ENCODE data around the gene SULT4A1.

Gene SULT4A1

DNA sequence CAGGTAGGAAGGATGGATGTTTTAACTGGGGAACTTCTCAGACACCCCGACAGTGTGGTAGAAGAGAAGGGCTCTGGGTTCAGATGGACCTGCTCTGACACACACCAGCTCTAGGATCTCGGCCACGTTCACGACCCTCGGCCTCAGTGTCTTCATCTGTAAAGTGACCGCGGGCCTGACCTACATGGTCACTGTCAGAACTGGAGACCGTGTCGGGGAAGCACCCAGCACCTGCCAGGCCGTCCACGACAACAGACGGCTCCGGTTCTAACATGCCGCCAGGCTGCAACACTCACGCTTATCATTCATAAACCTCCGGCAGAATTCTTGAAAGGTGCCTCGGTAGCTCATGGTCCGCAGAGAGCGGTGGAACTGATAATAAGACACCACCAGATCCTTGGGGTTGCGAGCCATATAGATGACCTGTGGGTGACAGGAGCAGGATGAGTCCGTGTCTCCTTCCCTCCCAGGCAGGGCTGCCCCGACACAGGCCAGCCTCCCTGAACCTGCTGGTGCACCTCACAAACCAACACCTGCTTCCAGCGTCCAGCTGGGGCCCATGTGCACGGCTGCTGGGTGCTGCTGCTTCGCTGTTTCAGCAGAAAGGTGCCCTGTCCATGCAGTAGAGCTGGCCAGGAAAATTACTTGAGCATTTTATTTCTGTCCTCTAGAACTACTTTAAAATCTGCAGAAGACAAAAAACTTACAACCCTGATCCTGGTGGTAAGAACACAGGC, 23.6 kb downstream of the SULT4A1 start:
- H3K4me1 ChIP-seq (ENCODE audit: insufficient read depth, poor library complexity, severe bottlenecking): no peaks in the 10 kb centered on the region
- H3K9me3 ChIP-seq (ENCODE audit: severe bottlenecking): no peaks in the 10 kb centered on the region
- no peaks in the 10 kb centered on the region for H3K36me3 ChIP-seq (ENCODE audit: low read depth)
- no peak overlapping the region for H3K4me3 ChIP-seq (ENCODE audit: severe bottlenecking)
- H3K27me3 ChIP-seq (ENCODE audit: insufficient read depth, poor library complexity, severe bottlenecking): no peaks in the 10 kb centered on the region
- H3K27ac ChIP-seq (ENCODE audit: poor library complexity, severe bottlenecking): no peak overlapping the region
- ATAC-seq (ENCODE audit: low read depth) (no peak), DNase-seq (ENCODE audit: low spot score) (no peak)
- TF ChIP-seq, protein P1, sequence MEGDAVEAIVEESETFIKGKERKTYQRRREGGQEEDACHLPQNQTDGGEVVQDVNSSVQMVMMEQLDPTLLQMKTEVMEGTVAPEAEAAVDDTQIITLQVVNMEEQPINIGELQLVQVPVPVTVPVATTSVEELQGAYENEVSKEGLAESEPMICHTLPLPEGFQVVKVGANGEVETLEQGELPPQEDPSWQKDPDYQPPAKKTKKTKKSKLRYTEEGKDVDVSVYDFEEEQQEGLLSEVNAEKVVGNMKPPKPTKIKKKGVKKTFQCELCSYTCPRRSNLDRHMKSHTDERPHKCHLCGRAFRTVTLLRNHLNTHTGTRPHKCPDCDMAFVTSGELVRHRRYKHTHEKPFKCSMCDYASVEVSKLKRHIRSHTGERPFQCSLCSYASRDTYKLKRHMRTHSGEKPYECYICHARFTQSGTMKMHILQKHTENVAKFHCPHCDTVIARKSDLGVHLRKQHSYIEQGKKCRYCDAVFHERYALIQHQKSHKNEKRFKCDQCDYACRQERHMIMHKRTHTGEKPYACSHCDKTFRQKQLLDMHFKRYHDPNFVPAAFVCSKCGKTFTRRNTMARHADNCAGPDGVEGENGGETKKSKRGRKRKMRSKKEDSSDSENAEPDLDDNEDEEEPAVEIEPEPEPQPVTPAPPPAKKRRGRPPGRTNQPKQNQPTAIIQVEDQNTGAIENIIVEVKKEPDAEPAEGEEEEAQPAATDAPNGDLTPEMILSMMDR (IDR thresholded peaks at IDR 0.05; ENCODE audit: poor library complexity, severe bottlenecking): no peak

DNA sequence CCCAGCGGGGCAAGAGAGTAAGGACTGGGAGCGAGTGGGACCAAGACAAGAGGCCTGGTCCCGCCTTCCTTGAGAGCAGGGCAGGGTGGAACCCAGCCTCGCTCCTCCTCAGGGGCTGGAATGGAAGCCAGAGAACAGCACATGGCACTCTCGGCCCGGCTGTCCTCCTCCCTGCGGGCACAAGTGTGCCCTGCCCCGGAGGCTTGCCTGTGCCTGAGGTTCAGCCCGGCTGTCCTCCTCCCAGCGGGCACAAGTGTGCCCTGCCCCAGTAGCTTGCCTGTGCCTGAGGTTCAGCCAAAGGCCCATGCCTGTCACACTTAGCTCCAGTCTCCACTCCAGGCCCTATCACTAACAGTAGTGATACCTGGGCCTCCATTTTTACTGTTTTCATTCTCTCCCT, 24.2 kb downstream of the SULT4A1 start:
- Histone ChIP-seq H3K9me3 (ENCODE audit: severe bottlenecking) (no peaks in the 10 kb centered on the region), H3K4me3 (ENCODE audit: severe bottlenecking) (no peak overlapping the region), H3K27me3 (ENCODE audit: insufficient read depth, poor library complexity, severe bottlenecking) (no peaks in the 10 kb centered on the region), H3K27ac (ENCODE audit: poor library complexity, severe bottlenecking) (no peak overlapping the region), H3K36me3 (ENCODE audit: low read depth) (no peaks in the 10 kb centered on the region), H3K4me1 (ENCODE audit: insufficient read depth, poor library complexity, severe bottlenecking) (no peaks in the 10 kb centered on the region)
- TF ChIP-seq, protein P1 (IDR thresholded peaks at IDR 0.05; ENCODE audit: poor library complexity, severe bottlenecking): no peak
- ATAC-seq (ENCODE audit: low read depth) (no peak), DNase-seq (ENCODE audit: low spot score) (no peak)

DNA sequence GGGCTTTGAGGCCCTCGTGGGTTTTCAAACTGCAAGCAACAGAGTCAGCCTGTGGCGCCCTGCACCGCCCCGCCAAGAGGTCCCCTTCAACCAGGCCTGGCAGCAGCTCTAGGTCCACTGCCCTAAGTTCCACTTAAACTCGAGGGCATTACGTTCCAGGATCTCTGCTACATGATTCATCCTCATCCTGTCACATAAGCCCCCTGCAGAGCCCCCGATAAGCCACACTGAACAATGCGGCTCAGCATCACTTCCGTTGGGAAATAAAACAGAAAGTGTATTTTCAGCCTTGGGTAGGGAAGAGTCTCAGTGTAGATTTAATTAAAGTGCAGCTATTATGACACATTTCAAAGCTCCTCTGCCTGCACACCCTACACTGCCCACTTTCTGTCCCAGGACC, 24.6 kb downstream of the SULT4A1 start:
- TF ChIP-seq, protein P1 (IDR thresholded peaks at IDR 0.05; ENCODE audit: poor library complexity, severe bottlenecking): no peak
- DNase-seq (ENCODE audit: low spot score) (no peak), ATAC-seq (ENCODE audit: low read depth) (no peak)
- no peaks in the 10 kb centered on the region for H3K36me3 ChIP-seq (ENCODE audit: low read depth)
- no peak overlapping the region for H3K27ac ChIP-seq (ENCODE audit: poor library complexity, severe bottlenecking)
- no peaks in the 10 kb centered on the region for H3K27me3 ChIP-seq (ENCODE audit: insufficient read depth, poor library complexity, severe bottlenecking)
- no peaks in the 10 kb centered on the region for H3K4me1 ChIP-seq (ENCODE audit: insufficient read depth, poor library complexity, severe bottlenecking)
- H3K9me3 ChIP-seq (ENCODE audit: severe bottlenecking): no peaks in the 10 kb centered on the region
- no peak overlapping the region for H3K4me3 ChIP-seq (ENCODE audit: severe bottlenecking)

DNA sequence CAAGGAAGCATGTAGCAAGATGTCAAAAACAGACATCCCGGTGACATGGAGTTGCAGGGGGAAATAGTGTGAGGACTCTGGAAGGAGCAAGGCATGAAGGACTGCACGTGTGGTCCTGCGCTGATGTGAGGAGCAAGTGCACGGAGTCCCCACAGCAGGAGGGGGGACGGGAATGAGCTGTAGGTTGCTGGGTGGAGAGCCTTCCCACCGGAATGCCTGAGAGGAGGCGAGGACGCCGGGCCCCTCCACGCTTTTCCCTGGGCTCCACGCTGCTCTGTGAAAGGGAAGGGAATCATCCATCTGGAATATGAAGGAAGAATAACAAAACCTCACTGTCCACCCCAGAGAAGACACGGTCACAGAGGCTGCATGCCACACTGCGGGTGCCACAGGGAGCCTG, 26.6 kb downstream of the SULT4A1 start:
- H3K36me3 ChIP-seq (ENCODE audit: low read depth): no peaks in the 10 kb centered on the region
- no peaks in the 10 kb centered on the region for H3K27me3 ChIP-seq (ENCODE audit: insufficient read depth, poor library complexity, severe bottlenecking)
- no peak overlapping the region for H3K27ac ChIP-seq (ENCODE audit: poor library complexity, severe bottlenecking)
- H3K4me3 ChIP-seq (ENCODE audit: severe bottlenecking): no peak overlapping the region
- H3K9me3 ChIP-seq (ENCODE audit: severe bottlenecking): no peaks in the 10 kb centered on the region
- ATAC-seq (ENCODE audit: low read depth) (no peak), DNase-seq (ENCODE audit: low spot score) (no peak)
- TF ChIP-seq, protein P1 (IDR thresholded peaks at IDR 0.05; ENCODE audit: poor library complexity, severe bottlenecking): no peak
- no peaks in the 10 kb centered on the region for H3K4me1 ChIP-seq (ENCODE audit: insufficient read depth, poor library complexity, severe bottlenecking)

DNA sequence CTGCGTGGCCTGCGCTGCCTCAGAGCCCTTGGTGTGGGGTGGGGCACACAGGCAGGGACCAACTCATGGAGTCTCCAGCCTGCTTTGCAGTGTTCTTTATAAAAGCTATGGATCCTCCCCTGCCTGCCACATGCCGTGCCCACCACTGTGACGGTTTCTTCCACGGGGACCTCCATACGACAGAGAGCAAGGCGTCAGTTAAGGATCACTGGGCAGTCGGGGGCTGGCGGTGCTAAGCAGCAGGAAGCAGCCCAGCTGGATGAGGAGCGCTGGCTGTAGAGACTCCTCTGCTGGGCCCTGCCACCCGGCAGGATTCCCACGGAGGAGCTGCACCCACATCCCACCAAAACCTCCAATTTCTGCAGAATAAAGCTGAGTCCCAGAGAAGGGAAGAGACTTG, 27.1 kb downstream of the SULT4A1 start:
- Histone ChIP-seq H3K4me1 (ENCODE audit: insufficient read depth, poor library complexity, severe bottlenecking) (no peaks in the 10 kb centered on the region), H3K36me3 (ENCODE audit: low read depth) (no peaks in the 10 kb centered on the region), H3K27ac (ENCODE audit: poor library complexity, severe bottlenecking) (no peak overlapping the region), H3K9me3 (ENCODE audit: severe bottlenecking) (no peaks in the 10 kb centered on the region), H3K27me3 (ENCODE audit: insufficient read depth, poor library complexity, severe bottlenecking) (no peaks in the 10 kb centered on the region), H3K4me3 (ENCODE audit: severe bottlenecking) (no peak overlapping the region)
- ATAC-seq (ENCODE audit: low read depth) (no peak), DNase-seq (ENCODE audit: low spot score) (no peak)
- TF ChIP-seq, protein P1 (IDR thresholded peaks at IDR 0.05; ENCODE audit: poor library complexity, severe bottlenecking): no peak

Measured in RWPE2 (cell line).